T-helper 1 cell (primary cell): ENCODE measurements around the gene RTL1.

Experiments
- DNase-seq, 5 donors: peaks; one replicate each; pipeline ENCODE4 v3.0.0-alpha.2; 2012 to 2020
- total RNA-seq, 4 donors: gene quantifications; one replicate each; lab custom pipeline; 2026; lab: John Stamatoyannopoulos, UW

RTL1 gene
- 0 reads per million in 4 donors for total RNA-seq

DNA sequence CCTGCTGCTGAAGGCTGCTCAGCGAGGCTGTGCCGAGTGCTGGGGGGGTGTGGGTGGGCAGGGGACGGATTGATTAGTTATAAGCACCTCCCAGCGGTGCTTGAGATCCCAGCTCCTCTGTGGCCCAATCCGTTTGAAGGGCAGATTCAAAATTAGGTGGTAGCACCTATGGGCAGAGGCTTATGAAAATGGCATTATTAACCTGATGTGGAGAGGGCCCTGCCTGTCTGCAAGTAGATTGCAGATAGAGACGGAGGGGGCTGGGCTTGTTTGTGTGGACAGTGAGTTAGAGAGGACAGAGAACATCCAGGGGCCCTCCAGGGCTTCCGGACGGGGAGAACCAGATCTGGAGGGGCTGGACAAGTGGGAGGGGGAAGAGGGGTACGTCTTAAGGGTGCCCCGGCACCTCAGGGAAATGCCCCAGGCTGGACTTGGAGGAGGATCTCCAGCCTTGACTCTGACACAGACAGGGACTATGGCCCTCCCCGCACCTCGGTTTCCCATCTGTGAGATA, at the start of gene RTL1:
TSS of gene RTL1 (minus strand) at position 51 of the 514 bp plus-strand sequence. CDS start 18,934 bp downstream, outside the sequence.
- no peak for DNase-seq

DNA sequence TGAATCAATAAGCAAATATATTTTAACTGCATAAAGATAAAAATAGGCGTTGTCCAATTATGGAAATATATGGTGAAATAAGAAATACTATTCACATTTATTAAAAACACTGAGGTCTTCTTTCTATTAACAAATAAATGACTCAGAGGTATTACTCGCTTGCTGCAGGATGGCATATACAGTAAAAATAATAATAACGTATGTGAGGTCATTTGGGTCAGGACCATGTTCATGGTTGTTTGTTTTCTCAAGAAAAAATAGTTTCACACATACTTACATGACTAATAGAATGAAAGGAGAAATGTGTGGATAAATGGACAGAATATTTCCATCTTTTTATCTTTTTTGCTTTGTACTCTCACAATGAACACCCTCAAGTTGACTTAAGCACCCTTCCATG, 46.5 kb upstream of the RTL1 start:
- DNase-seq: no peak

DNA sequence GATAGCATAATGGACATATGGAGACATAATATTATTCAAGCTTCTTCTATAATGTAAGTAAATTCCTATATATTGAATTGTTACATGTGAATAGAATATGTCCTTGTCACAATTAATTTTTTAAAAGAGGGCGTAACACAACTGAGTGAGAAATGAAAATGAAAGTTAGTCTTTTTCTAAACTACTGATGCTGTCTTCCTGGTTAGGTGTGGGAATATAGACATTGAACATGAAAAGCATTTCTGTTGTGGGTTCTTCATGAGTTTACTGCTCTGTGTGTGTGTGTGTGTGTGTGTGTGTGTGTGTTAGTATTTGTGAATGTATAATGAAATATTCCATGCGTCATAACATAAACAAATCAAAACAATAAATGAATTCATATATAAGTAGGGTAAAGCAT, 40.5 kb upstream of the RTL1 start:
- DNase-seq: no peak

DNA sequence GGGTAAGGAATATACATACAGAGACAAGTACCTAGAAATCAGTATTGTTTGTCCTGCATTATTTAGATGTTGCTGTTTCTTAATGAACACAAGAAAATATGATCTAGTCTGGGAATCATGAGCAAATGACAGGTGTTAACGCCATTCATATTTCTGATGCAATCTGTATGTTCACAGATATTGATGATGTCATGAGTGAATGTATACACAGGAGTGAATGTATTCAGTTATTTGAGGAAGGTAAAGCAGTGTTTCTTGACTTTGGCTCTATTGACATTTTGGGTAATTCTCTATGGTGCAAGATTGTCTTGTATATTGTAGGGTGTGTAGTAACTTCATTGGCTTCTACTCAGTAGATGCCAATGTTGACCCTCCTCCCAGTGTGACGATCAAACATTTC, 26.7 kb upstream of the RTL1 start:
- DNase-seq: no peak

DNA sequence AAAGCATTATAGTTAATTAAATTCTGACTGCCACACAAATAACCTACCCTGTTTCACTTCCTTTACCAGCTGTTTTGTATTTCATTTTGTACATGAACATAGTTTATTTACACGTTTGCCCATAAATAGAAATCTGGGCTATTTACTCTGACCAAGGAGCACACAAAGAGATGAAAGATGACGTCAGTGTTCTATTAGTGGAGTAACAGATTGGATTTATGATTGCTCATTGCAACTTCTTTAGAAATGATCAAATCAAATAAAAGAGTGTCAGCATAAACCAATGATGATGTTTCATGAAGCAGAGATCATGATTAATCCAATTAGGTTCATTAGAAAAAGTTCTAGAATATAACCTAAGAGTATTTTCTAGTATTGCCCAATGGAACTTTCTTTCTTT, 12.0 kb upstream of the RTL1 start:
- DNase-seq: no peak

DNA sequence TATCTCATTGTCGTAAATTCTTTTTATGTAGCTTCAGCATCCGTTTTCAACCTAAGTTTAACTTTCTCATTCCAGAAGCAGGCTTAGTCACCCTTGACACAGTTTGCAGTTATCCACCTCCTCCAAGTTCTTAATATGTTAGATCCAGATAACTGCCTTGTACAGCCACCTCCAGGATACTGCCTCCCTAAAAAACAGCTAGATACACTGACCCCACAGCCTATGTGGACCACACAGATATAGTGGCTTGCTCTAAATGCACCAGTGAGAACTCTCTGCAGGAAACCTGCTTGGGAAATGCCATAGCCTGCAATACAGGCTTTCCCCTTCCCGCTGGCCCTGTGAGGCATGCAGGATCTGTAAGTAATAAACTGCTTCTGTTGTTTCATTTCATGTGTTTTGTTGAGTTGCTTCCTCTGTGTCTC, 11.1 kb upstream of the RTL1 start:
- no peak for DNase-seq

DNA sequence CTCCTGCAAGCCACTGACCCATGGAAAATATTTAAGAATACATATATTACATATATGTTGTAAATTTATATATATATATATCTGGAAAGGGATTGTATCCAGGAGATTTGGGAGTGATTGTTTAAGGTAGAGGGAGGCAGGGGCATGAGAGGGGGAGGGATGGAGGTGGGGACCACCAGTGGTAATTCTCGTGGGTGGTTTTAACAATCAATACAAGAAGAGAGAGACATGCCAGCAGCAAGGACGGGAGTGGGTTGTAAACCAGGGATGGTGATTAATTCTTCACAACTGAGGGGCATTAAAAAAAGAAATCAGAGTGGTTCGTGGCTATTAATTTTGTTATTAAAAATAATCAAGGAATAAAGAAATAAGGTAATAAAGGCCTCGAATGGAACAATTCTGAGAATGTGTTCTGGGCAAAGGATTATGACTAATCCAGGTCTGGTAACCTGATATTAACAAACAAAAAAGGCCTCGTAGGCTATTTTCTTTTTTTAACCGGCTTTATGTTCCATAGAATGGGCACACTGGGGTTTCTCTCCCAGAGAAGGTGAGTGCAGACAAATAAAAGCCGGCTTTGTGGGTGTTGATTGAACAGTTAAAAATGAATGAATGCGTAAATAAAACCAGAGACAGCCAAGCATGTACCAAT, 8.3 kb upstream of the RTL1 start:
- no peak for DNase-seq

DNA sequence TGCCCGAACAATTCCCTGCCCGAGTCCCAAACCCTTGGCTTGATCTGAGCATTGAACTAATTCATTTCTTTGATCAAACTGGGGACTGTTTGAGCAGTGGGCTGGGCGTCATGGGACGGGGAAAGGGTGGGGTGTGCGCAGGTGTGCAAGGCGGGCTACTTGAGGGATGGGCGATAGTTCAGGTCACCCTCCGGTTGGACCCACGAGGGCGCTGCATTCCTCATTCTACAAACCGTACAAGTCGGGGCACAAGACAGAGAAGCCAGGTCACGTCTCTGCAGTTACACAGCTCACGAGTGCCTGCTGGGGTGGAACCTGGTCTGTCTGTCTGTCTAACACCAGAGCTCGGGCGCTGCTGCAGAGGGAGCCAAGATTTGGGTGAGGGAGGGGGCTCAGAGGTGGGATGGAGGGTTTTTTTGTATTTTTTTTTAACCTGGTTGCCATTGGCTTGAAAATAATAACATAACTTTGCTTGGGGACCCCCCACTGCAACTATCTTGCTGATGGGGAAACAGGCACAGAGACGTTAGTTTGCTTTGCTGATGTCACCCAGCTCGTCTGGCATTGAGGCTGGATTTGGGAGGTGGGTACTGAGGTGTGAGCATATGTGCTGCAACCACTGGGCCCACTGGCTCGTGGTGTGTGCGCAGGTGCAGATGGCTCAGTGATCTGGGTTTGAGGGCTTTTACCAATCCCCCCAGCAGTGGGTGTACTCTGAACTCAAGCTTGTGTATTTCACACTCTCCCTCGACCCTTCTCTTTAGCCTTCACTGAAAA, 7.6 kb upstream of the RTL1 start:
- DNase-seq: no peak

DNA sequence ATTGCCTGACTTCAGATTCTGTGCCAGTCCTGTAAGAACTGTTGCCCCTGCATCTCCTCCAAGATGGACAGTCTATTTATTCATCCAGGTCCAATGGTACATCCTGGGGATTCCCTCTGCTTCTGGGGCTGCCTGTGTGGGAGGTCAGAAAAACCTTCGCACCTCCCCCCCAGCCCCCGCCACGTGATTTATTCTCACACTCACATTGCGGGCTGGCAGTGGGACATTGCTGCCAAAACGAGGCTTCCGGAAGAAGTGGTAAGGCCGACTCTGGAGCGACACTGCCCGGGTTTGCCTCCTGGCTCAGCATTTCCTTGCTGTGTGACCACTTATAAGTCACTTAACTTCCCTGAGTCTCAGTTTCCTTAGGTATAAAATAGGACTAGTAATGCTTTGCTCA, 5.9 kb upstream of the RTL1 start:
- DNase-seq: no peak

DNA sequence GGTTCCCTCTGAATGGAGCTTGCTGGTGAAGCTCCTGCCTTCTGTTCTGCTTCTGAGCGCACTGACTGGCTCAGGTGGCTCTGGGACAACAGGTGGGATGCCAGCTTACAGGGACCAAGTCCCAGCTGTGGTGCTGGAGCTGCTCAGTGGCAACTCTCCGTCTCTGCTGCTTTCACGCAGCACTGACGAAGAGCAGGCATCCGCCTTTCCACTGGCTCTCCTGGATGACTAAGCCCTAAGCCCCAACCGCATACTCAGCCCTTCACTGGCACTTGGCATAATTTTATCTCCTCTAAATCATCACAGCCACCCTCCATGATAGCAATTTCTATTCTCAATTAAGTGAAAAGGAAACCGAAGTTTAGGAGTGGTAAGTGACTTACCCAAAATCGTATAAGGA, 3.7 kb upstream of the RTL1 start:
- DNase-seq: no peak

DNA sequence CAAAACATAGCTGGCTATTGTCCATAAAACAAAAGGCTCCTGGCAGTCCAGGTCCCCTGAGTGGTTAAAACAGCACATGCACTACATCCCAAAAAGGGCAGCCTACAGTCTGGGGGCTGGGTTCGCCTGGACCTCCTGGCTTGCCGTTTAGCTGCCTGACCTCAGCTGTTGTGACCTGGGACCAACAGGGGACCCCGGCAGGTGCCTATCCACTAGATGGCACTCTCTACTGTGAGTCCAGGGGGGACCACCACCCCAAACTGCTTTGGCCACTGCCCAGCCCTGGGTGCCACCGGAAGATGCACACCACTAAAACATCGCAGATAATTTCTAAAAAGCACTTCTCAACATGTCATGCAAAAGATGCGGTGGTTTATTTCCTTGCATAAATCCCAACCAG, 2.9 kb upstream of the RTL1 start:
- DNase-seq: no peak

DNA sequence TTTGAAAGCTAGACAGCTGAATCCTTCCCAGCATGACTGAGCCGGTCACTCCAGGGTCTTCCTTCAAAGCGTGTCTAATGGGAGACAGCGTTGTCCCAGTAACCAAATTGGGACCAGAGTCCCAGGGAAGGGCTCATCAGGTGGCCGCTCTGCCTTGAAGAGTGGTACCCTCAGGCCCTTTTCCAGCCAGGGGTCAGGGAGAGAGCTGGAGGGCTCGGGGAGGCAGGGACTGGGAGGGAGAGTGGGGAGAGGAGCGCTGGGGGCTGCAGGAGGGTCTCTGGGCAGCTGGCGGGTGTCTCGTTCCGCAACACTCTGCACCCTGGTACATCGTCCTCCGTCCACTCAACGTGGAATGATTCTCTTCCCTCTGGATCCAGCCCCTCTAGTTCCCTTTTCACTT, 1.6 kb upstream of the RTL1 start:
- no peak for DNase-seq

DNA sequence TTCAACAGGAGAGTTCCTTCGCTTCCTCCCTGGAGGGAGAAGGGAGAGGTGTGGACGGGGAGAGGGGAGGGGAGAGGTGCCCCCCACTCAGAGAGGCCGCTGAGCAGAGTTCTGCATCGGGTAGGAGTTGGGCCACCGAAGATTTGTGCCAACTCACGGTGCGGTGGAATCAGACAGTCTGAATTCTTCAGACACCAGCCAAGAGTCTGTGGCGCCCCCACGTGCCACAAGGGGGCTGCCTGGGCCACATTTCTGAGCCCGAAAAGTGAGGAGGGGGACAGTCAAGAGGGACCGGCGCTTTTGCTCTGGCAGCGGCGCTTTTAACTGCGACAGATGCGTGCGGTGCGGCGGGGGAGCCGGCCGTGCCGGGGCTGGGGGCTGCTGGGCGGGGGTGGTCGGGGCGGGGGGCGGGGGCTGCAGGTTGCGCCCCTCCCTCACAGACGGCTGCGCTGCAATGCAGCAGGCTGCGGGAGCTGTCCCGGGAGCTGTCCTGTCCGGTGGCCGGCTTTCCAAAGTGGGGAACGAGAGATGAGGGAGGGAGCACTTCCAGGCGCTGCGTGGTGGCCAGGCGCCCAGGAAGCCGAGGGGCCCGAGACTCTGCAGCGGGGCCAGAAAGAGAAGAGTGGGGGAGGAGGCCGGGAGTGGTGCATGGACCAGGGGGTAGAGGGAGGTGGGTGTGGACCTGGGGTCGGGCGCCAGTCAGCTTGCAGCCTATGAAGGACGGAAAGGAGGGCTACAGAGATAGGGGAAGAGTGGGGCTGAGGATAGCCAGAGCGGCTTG, 975 bp upstream of the RTL1 start:
- DNase-seq: no peak

DNA sequence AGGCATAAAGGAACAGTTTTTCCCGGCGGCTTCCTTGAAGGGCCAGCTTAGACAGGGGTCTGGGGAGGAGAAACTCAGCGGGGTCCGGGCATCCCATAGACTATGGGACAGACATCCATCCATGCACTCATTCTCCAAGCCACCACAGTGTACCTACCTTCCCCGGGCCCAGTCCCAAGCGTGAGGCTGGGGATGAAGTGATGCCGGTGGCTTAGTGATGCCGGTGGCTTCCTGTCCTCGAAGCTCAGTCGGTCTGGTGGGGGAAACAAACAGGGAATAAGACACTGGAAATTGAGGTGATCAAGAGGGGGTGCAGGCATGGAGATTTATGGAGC, 421 bp downstream of the RTL1 start:
- no peak for DNase-seq

DNA sequence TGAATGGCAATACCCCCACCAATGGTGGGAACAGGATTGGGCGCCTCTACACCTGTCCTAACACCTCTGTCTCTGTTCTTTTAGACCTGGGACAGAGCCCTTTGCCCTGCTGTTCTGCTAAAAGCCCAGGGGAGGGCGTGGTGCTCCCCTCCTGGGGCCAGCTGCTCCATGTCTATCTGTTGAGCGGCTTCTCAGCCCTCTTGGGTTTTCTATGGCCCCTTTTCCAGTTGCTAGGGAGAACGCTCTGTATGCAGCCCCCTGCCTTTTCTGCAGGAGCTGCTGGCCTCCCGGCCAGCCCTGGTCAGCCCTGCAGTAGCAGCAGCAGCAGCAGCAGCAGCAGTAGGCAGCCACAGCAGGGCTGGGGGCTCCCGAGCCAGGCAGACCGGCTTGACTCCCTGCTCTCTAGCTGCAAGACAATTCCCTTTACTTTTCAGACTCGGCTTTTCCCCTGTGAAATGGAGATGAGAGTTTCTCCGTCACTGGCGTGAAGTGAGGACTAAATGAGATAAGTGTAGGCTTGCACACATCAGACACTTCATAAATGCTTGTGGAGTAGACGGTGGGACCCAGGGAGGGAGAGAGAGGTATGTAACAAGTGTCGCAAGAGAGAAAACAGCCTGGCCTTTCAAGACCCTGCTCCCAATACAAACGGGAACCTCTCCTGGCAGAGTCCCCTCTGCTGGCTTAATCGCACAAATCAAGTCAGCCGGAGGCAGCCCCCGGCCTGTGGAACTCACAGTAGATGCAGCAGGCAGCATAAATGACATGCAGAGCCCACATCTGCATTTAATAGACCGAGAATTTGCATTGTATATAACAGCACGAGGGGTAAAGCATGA, 1.0 kb downstream of the RTL1 start:
- no peak for DNase-seq

DNA sequence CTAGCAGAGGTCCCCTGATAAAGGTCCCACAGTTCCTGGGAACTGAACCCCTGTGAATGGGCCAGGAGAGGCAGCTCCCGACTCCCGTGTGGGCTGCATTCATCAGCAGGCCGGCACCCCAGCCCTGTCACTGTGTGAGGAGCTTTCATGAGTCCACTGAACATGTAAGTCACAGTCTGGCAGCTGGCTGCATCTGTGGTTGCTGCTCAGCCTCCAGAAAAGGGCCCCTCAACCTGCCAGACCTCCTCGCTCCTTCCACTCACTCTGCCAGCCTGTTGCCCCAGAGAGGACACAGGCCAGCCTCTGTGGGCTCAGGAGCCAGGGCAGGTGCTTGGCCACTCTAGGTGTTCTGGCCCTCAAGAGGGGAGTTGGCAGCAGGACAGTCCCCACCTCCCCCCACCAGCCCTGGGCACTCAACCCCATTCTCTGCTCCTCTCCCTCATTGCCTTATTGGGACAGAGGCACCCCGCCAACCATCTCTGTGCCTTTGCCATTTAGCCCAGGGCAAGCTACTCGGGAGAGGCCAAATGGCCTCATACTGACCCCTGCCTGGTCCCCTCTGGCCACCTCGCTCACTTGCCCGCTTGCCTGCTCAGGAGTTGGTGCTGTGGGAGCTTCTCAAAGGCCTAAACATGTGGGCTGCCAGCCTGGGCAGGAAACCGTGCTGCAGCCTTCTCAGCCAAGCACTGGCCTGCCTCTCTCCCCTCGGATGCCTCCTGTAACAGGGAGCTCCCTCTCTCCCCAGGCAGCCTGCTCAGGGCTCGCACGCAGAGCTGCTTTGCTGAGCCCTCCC, 1.9 kb downstream of the RTL1 start:
- DNase-seq: no peak

DNA sequence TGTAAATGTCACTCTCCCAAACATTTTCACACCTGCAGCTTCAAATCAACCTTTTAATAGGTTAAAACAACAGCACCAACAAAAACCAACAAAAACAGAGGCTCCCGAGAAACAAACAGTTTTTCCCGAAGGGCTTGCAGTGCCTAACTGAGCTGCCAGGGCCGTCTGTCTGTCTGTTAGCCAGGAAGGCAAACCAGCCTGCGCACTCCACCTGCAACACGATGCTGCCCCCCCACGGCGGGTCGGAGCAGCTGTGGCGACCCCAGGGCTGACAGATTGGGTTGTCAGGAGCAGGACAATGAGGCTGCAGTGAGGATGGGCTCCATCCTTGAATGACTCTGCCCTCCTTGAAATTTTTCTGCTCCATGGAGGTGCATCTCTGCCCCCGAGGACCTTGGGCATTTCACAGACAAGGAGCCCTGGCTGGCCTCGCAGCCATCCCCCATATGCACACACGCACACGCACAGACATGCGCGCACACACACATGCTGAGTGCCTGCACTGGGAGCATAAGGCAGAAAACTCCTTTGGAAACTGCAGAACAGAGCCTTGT, 2.6 kb downstream of the RTL1 start:
- no peak for DNase-seq

DNA sequence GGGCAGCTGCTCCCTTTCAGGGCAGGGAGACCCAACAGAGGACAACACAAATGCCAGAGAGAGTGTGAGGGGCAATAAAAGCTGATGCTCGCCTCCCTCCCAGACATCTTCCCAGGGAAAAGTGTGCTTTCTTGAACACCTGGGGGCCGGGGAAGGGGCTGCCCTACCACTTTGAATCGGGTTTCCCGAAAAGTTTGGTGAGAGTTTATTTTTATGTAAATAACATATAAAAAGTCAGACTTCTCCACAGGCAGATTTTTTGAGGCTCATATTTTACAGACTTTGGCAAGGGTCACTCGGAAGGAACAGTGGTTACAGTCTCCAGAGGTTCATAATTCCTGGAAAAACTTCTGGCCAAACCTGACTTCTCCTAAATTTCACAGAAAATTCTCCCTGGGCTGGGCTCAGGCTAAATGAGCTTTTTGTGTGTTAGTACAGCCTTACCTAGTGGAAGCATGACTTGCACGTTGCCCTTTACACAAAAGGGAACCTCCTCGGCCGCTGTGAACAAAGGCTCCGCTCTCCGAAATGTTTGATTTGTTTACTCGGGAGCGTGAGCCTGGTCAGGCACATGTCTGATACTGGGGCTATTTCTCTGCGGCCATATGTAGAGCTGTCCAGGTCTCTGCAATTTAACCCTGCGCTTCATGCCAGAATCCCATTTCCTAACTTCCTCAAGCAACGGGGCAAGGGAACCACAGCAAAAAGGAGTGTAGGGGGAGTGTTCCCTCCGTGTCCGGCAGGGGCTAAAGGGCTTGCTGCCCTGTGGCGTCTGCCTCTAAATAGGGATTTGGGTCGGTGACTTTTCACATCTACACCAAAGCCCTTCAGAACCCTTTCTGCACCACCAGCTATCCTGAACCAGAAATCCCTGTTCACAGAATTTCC, 3.4 kb downstream of the RTL1 start:
- DNase-seq: no peak

DNA sequence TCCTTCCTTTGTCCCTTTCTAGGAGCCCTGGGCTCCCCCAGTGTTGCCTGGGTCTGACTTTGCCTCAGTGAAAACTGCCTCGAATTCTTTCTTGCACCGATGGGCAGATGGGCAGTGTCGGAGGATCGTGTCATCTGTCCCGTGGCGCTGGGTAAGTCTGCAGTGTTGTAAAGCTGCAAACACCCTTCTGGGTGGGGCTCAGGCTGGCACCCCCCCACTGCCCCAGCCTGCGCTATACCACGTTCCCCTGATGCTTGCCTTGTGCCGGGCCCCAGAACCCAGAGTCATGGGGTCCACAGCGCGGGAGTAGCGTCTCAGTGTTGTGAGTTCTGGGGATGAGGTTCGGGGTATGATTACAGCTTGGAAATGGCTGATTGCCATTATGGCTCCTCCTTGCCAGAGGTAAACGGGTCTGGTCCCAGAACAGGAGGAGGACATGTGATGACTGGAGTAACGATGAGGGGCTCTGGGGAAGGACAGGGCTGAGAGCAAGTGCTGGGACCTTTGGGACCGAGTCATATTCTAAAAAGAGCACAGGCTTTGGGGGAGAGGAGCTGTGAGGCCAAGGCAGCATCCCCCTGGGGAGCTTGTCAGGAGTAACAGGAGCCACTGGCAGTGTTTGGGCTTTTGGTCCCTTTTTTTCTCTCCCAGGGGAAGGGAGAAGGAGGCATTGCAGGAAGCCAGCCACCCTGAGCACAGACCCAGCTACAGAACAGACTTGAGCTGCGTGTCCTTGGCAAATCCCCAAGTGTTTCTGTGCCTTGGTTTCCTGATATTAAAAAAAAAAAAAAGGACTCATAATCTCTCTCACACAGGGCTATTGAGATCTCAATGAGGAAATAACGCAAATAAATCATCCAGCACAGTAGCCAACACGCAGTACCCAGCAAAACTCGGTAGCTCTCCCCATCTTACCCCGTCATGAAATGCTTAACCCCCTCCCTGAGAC, 4.3 kb downstream of the RTL1 start:
- DNase-seq: no peak
